22Rv1 (cell line): ENCODE results near the gene GRM1.

Experiments
- ZFX ChIP-seq: fragments of 450-650 bp; IDR thresholded peaks from 2 replicates; pipeline ENCODE4 v1.6.1; 2017; ENCODE audit warnings: antibody characterized with exemption, borderline replicate concordance
- TF ChIP-seq, protein P1 (sequence below): fragments of 450-650 bp; IDR thresholded peaks from 2 replicates; pipeline ENCODE4 v1.5.1; 2017; ENCODE audit warnings: mild to moderate bottlenecking

DNA sequence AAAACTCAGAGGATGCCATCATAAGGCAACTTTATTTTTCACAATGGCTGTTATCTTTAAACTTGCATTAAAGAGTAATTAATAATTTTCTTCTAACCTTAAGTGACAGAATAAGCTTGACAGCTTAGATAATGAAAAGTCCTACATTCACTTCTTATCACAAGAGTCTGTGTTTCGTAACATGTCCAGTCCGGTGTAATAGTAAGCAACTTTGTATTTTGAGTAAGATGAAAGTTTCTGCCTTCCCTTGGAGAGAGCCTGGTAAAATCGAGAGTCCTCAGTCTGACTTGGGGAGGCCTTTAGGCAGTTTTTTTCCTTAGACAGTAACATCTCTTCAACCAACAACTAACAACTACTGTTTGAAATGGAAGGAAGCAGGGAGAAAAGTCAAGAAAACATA lies 195.6 kb downstream of the GRM1 start:
- TF ChIP-seq, protein P1, sequence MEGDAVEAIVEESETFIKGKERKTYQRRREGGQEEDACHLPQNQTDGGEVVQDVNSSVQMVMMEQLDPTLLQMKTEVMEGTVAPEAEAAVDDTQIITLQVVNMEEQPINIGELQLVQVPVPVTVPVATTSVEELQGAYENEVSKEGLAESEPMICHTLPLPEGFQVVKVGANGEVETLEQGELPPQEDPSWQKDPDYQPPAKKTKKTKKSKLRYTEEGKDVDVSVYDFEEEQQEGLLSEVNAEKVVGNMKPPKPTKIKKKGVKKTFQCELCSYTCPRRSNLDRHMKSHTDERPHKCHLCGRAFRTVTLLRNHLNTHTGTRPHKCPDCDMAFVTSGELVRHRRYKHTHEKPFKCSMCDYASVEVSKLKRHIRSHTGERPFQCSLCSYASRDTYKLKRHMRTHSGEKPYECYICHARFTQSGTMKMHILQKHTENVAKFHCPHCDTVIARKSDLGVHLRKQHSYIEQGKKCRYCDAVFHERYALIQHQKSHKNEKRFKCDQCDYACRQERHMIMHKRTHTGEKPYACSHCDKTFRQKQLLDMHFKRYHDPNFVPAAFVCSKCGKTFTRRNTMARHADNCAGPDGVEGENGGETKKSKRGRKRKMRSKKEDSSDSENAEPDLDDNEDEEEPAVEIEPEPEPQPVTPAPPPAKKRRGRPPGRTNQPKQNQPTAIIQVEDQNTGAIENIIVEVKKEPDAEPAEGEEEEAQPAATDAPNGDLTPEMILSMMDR: no peak
- TF ChIP-seq ZFX: no peak
